BLaER1 treated with 17β-estradiol and CSF1 and Interleukin-3, amounts not matched to agents 10 nM and 100 nM (cell line): ENCODE measurements around the gene ROBO1.
A peak's percentile ranks its signal among the peaks of the same experiment; 100 is the strongest.
"Not testable (repeated sequence)": the region's sequence is repeated elsewhere in the genome, so short reads cannot be mapped to it uniquely, and the experiment has no call there.

Experiments used
- H3K27ac ChIP-seq, 11 experiments: shearing (Covaris generic); formaldehyde crosslinking; 2 replicates each; pipeline ENCODE4 v1.8.1; 2022
- H3K27me3 ChIP-seq, 11 experiments: shearing (Covaris generic); formaldehyde crosslinking; 2 replicates each; pipeline ENCODE4 v1.8.1; 2022
- H3K36me3 ChIP-seq, 11 experiments: shearing (Covaris generic); formaldehyde crosslinking; 2 replicates each; pipeline ENCODE4 v1.8.1; 2022
- H3K4me1 ChIP-seq, 10 experiments: shearing (Covaris generic); formaldehyde crosslinking; 2 replicates each; pipeline ENCODE4 v1.8.1; 2022
- H3K4me2 ChIP-seq, 11 experiments: shearing (Covaris generic); formaldehyde crosslinking; 2 replicates each; pipeline ENCODE4 v1.8.1; 2022
- H3K4me3 ChIP-seq, 10 experiments: shearing (Covaris generic); formaldehyde crosslinking; 2 replicates each; pipeline ENCODE4 v1.8.1; 2022
- H3K9ac ChIP-seq, 11 experiments: shearing (Covaris generic); formaldehyde crosslinking; 2 replicates each; pipeline ENCODE4 v1.8.1; 2022
- H3K9me3 ChIP-seq, 11 experiments: shearing (Covaris generic); formaldehyde crosslinking; replicated peaks in 1 of 11; 2 replicates each; pipeline ENCODE4 v1.8.1; 2022
- H4K20me1 ChIP-seq, 11 experiments: shearing (Covaris generic); formaldehyde crosslinking; 2 replicates each; pipeline ENCODE4 v1.8.1; 2022
- Cebpa-rat ChIP-seq, 11 experiments: shearing (Covaris generic); IDR thresholded peaks; 2 replicates each; pipeline ENCODE4 v1.8.1; 2022

Gene ROBO1

GRCh38 chr3:78900426-78900825 lies 867.4 kb downstream of the ROBO1 start:
- H3K9me3 ChIP-seq = no peaks in the 10 kb centered on the region
- no peak overlapping the region for H3K4me2 ChIP-seq
- no peak for TF ChIP-seq Cebpa-rat (IDR thresholded peaks at IDR 0.05)
- H3K27me3 ChIP-seq = no peaks in the 10 kb centered on the region
- no peak overlapping the region for H3K27ac ChIP-seq
- H3K36me3 ChIP-seq = peaks cover 0 to 16% (median 0%) of the 10 kb centered on the region in 11 experiments; a peak in 2 of 22 replicates
- no peak overlapping the region for H3K9ac ChIP-seq
- H4K20me1 ChIP-seq = peaks cover 0 to 5% (median 0%) of the 10 kb centered on the region in 11 experiments; a peak in 5 of 22 replicates
- peaks cover 5 to 18% (median 9%) of the 10 kb centered on the region in 10 experiments; a peak in 19 of 20 replicates for H3K4me1 ChIP-seq
- no peak overlapping the region for H3K4me3 ChIP-seq

GRCh38 chr3:78895528-78895927 lies 872.3 kb downstream of the ROBO1 start:
- H3K4me2 ChIP-seq = peak overlapping the region; percentile 18 to 63 (median 33); a peak in 16 of 22 replicates
- no peak for TF ChIP-seq Cebpa-rat (IDR thresholded peaks at IDR 0.05)
- peaks cover 0 to 23% (median 11%) of the 10 kb centered on the region in 11 experiments; a peak in 12 of 22 replicates for H3K9me3 ChIP-seq
- no peak overlapping the region for H3K9ac ChIP-seq
- peaks cover 9 to 29% (median 19%) of the 10 kb centered on the region in 10 experiments for H3K4me1 ChIP-seq
- H3K4me3 ChIP-seq = no peak overlapping the region
- peaks cover 0 to 7% (median 0%) of the 10 kb centered on the region in 11 experiments; a peak in 4 of 22 replicates for H4K20me1 ChIP-seq
- H3K36me3 ChIP-seq = peaks cover 0 to 33% (median 9%) of the 10 kb centered on the region in 11 experiments; a peak in 11 of 22 replicates
- no peaks in the 10 kb centered on the region for H3K27me3 ChIP-seq
- no peak overlapping the region for H3K27ac ChIP-seq

GRCh38 chr3:78894787-78895186 lies 873.0 kb downstream of the ROBO1 start:
- no peak overlapping the region for H3K4me3 ChIP-seq
- TF ChIP-seq Cebpa-rat (IDR thresholded peaks at IDR 0.05) = no peak
- peaks cover 0 to 7% (median 0%) of the 10 kb centered on the region in 11 experiments; a peak in 4 of 22 replicates for H4K20me1 ChIP-seq
- H3K27ac ChIP-seq = no peak overlapping the region
- peaks cover 0 to 39% (median 9%) of the 10 kb centered on the region in 11 experiments; a peak in 11 of 22 replicates for H3K36me3 ChIP-seq
- peaks cover 0 to 23% (median 11%) of the 10 kb centered on the region in 11 experiments; a peak in 12 of 22 replicates for H3K9me3 ChIP-seq
- H3K4me1 ChIP-seq = peaks cover 9 to 35% (median 19%) of the 10 kb centered on the region in 10 experiments
- H3K9ac ChIP-seq = no peak overlapping the region
- H3K27me3 ChIP-seq = no peaks in the 10 kb centered on the region
- peak overlapping the region; percentile 1 to 63 (median 33); a peak in 15 of 22 replicates for H3K4me2 ChIP-seq

- Histone ChIP-seq H3K4me2 (no peak overlapping the region), H3K36me3 (peaks cover 0 to 34% (median 9%) of the 10 kb centered on the region in 11 experiments; a peak in 11 of 22 replicates), H4K20me1 (peaks cover 0 to 7% (median 0%) of the 10 kb centered on the region in 11 experiments; a peak in 5 of 22 replicates), H3K4me1 (peaks cover 10 to 50% (median 22%) of the 10 kb centered on the region in 10 experiments), H3K9ac (no peak overlapping the region), H3K27me3 (no peaks in the 10 kb centered on the region), H3K4me3 (no peak overlapping the region), H3K27ac (no peak overlapping the region), H3K9me3 (peaks cover 0 to 23% (median 11%) of the 10 kb centered on the region in 11 experiments; a peak in 12 of 22 replicates)
- TF ChIP-seq Cebpa-rat (IDR thresholded peaks at IDR 0.05) = no peak
These were observed 874.6 kb downstream of the ROBO1 start for GRCh38 chr3:78893161-78893560.

GRCh38 chr3:78889348-78889747 lies 878.5 kb downstream of the ROBO1 start:
- peaks cover 12 to 30% (median 14%) of the 10 kb centered on the region in 10 experiments for H3K4me1 ChIP-seq
- H3K9me3 ChIP-seq = peaks cover 0 to 23% (median 11%) of the 10 kb centered on the region in 11 experiments; a peak in 12 of 22 replicates
- H3K9ac ChIP-seq = no peak overlapping the region
- H3K27ac ChIP-seq = no peak overlapping the region; a peak in 1 of 22 replicates
- H3K4me2 ChIP-seq = no peak overlapping the region
- peaks cover 0 to 34% (median 9%) of the 10 kb centered on the region in 11 experiments; a peak in 11 of 22 replicates for H3K36me3 ChIP-seq
- TF ChIP-seq Cebpa-rat (IDR thresholded peaks at IDR 0.05) = no peak
- no peaks in the 10 kb centered on the region for H3K27me3 ChIP-seq
- H4K20me1 ChIP-seq = peaks cover 0 to 7% (median 0%) of the 10 kb centered on the region in 11 experiments; a peak in 3 of 22 replicates
- H3K4me3 ChIP-seq = no peak overlapping the region

GRCh38 chr3:78888635-78889034 lies 879.2 kb downstream of the ROBO1 start:
- Histone ChIP-seq H3K4me1 (peaks cover 12 to 30% (median 14%) of the 10 kb centered on the region in 10 experiments), H3K4me2 (0 out of 22 replicates have a peak overlapping the region, but pooled peaks of 2 of the 11 experiments have one; percentile 6 to 40), H3K9ac (no peak overlapping the region), H3K27ac (no peak overlapping the region; a peak in 1 of 22 replicates), H3K36me3 (peaks cover 0 to 34% (median 10%) of the 10 kb centered on the region in 11 experiments; a peak in 12 of 22 replicates), H4K20me1 (peaks cover 0 to 7% (median 0%) of the 10 kb centered on the region in 11 experiments; a peak in 3 of 22 replicates), H3K4me3 (no peak overlapping the region), H3K27me3 (no peaks in the 10 kb centered on the region), H3K9me3 (peaks cover 0 to 23% (median 11%) of the 10 kb centered on the region in 11 experiments; a peak in 12 of 22 replicates)
- TF ChIP-seq Cebpa-rat (IDR thresholded peaks at IDR 0.05) = no peak

- H3K9me3 ChIP-seq = peaks cover 0 to 17% (median 7%) of the 10 kb centered on the region in 11 experiments; a peak in 11 of 22 replicates
- no peaks in the 10 kb centered on the region for H3K27me3 ChIP-seq
- H3K9ac ChIP-seq = 0 out of 22 replicates have a peak overlapping the region, but pooled peaks of 1 of the 11 experiments have one; percentile 3
- peak in 2 of 11 experiments; percentile 32 to 43; a peak in 2 of 22 replicates for TF ChIP-seq Cebpa-rat (IDR thresholded peaks at IDR 0.05)
- peaks cover 0 to 35% (median 7%) of the 10 kb centered on the region in 11 experiments; a peak in 11 of 22 replicates for H3K36me3 ChIP-seq
- peaks cover 12 to 30% (median 14%) of the 10 kb centered on the region in 10 experiments for H3K4me1 ChIP-seq
- H4K20me1 ChIP-seq = peaks cover 0 to 7% (median 0%) of the 10 kb centered on the region in 11 experiments; a peak in 3 of 22 replicates
- H3K4me2 ChIP-seq = peak overlapping the region; percentile 30 to 74 (median 53); a peak in 20 of 22 replicates
- peak overlapping the region in 4 of 11 experiments; percentile 1 to 41 (median 9); a peak in 1 of 22 replicates for H3K27ac ChIP-seq
- no peak overlapping the region for H3K4me3 ChIP-seq
These were observed 880.2 kb downstream of the ROBO1 start for GRCh38 chr3:78887547-78888011.

- Histone ChIP-seq H3K4me1 (peaks cover 12 to 30% (median 14%) of the 10 kb centered on the region in 10 experiments), H3K27ac (no peak overlapping the region), H3K36me3 (peaks cover 0 to 35% (median 3%) of the 10 kb centered on the region in 11 experiments; a peak in 9 of 22 replicates), H4K20me1 (peaks cover 0 to 7% (median 0%) of the 10 kb centered on the region in 11 experiments; a peak in 3 of 22 replicates), H3K4me3 (no peak overlapping the region), H3K9ac (no peak overlapping the region), H3K27me3 (no peaks in the 10 kb centered on the region), H3K4me2 (peak overlapping the region in 10 of 11 experiments; percentile 30 to 74 (median 54); a peak in 13 of 22 replicates), H3K9me3 (peaks cover 0 to 11% (median 3%) of the 10 kb centered on the region in 11 experiments; a peak in 10 of 22 replicates)
- TF ChIP-seq Cebpa-rat (IDR thresholded peaks at IDR 0.05) = no peak
These were observed 880.8 kb downstream of the ROBO1 start for GRCh38 chr3:78887029-78887428.

GRCh38 chr3:78884567-78884966 lies 883.2 kb downstream of the ROBO1 start:
- not testable (repeated sequence) for H3K4me2 ChIP-seq, H4K20me1 ChIP-seq, H3K4me3 ChIP-seq, H3K27me3 ChIP-seq, H3K9ac ChIP-seq, H3K9me3 ChIP-seq, H3K27ac ChIP-seq
- Histone ChIP-seq H3K4me1 (peaks cover 12 to 23% (median 14%) of the 10 kb centered on the region in 10 experiments), H3K36me3 (peaks cover 0 to 30% (median 3%) of the 10 kb centered on the region in 11 experiments; a peak in 7 of 22 replicates)
